Thoracic aorta (tissue), 2 donors: Measurements from ENCODE around the gene GP2. TPM values are rescaled to one million over a fixed set of nuclear protein-coding genes. Genes with fewer than 3 reads are reported as not detected.
"Not testable (repeated sequence)": the region's sequence is repeated elsewhere in the genome, so short reads cannot be mapped to it uniquely, and the experiment has no call there.

ENCODE experiments used
- ATAC-seq: fragments of 150-250 bp; one replicate; pipeline ENCODE4 v1.8.0; 2017; ENCODE audit warnings: low read depth; ENCODE audit not compliant: insufficient number of reproducible peaks, low FRiP score
- DNase-seq: peaks from one replicate; pipeline ENCODE4 v3.0.0-alpha.2; 2020; ENCODE audit warnings: low spot score
- H3K27ac ChIP-seq, 2 donors: fragments of 200-600 bp; sonication (generic); 1 replicate in 1 of 2; 2 replicates in 1 of 2; pipeline ENCODE4 v1.5.1; 2016; ENCODE audit warnings: mild to moderate bottlenecking in 2 of 2, moderate library complexity in 2 of 2
- H3K27me3 ChIP-seq: fragments of 200-600 bp; sonication (generic); replicated peaks from 2 replicates; pipeline ENCODE4 v1.6.0; 2016; ENCODE audit warnings: mild to moderate bottlenecking; ENCODE audit not compliant: insufficient read depth
- H3K36me3 ChIP-seq: fragments of 200-600 bp; sonication (generic); one replicate; pipeline ENCODE4 v1.5.1; 2016
- H3K4me1 ChIP-seq, 2 donors: fragments of 200-600 bp; sonication (generic); 1 replicate in 1 of 2; 2 replicates in 1 of 2; pipeline versions ENCODE4 v1.5.1 to v1.6.0; 2016; ENCODE audit warnings: low read depth in 2 of 2, mild to moderate bottlenecking in 1 of 2; ENCODE audit not compliant: control insufficient read depth in 1 of 2
- H3K4me3 ChIP-seq: fragments of 200-600 bp; sonication (generic); 2 replicates; pipeline ENCODE4 v1.5.1; 2016; ENCODE audit warnings: mild to moderate bottlenecking
- H3K9me3 ChIP-seq: fragments of 200-600 bp; sonication (generic); 2 replicates; pipeline ENCODE4 v1.5.1; 2016
- total RNA-seq, 2 donors: library from RNA; depleted of rRNA; stranded (reverse); fragments of >200 nt; gene quantifications; one replicate each; pipeline versions ENCODE4 v1.1.0 to v1.2.3, GENCODE V29; 2016
- TF ChIP-seq, protein P1 (sequence below): fragments of 200-600 bp; sonication (generic); IDR thresholded peaks from one replicate; pipeline ENCODE4 v1.5.1; 2019; ENCODE audit warnings: antibody characterized with exemption

The GP2 gene
- total RNA-seq, 2 donors from 2014 or later, result 2.6 to 8.7 TPM

DNA sequence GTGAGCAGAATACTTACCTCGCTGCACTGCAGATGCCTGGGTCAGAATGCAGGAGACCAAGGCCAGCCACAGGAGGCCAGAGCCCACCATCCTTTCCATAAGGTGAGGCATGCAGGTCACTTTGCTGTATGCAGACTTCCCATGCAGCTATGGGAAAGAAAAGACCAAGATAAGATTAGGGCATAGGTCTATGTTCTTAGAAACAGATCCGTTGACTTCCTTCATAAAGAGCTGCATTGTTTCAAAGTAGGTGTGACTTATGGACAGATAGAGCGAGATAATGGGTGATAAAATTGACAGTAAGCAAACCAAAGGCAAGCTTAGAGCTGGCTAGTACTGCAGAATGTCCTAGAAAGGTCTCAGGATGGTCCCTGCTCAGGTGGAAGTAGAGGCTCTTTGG, 992 bp downstream of the GP2 start:
- no peak for ATAC-seq

DNA sequence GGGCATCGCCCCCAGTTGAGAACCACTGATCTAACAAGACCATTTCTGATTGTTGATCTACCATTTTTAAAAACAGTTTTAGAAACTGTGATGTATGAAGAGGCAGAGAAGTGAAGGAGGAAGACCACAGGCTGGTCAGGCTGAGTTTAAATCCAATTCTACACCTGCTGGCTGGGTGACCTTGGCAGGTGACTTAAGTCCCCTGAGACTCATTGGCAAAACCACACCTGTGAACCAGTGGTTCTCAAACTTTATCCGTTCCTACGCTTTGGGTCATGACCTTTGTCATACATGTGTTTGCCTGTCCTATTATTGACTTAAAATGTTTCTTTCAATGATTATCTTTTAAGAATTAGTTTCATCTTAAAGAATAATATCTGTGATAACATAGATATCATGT, 2.3 kb downstream of the GP2 start:
- TF ChIP-seq, protein P1, sequence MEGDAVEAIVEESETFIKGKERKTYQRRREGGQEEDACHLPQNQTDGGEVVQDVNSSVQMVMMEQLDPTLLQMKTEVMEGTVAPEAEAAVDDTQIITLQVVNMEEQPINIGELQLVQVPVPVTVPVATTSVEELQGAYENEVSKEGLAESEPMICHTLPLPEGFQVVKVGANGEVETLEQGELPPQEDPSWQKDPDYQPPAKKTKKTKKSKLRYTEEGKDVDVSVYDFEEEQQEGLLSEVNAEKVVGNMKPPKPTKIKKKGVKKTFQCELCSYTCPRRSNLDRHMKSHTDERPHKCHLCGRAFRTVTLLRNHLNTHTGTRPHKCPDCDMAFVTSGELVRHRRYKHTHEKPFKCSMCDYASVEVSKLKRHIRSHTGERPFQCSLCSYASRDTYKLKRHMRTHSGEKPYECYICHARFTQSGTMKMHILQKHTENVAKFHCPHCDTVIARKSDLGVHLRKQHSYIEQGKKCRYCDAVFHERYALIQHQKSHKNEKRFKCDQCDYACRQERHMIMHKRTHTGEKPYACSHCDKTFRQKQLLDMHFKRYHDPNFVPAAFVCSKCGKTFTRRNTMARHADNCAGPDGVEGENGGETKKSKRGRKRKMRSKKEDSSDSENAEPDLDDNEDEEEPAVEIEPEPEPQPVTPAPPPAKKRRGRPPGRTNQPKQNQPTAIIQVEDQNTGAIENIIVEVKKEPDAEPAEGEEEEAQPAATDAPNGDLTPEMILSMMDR, result no peak
- H3K4me3 ChIP-seq, result no peak overlapping the region

More for the DNA sequence above, 992 bp downstream of the GP2 start:
- Histone ChIP-seq H3K4me1 (no peaks in the 10 kb centered on the region), H3K36me3 (no peaks in the 10 kb centered on the region), H3K4me3 (no peak overlapping the region), H3K27me3 (no peaks in the 10 kb centered on the region), H3K27ac (no peak overlapping the region), H3K9me3 (no peaks in the 10 kb centered on the region)
- TF ChIP-seq, protein P1, result no peak
- no peak for DNase-seq

DNA sequence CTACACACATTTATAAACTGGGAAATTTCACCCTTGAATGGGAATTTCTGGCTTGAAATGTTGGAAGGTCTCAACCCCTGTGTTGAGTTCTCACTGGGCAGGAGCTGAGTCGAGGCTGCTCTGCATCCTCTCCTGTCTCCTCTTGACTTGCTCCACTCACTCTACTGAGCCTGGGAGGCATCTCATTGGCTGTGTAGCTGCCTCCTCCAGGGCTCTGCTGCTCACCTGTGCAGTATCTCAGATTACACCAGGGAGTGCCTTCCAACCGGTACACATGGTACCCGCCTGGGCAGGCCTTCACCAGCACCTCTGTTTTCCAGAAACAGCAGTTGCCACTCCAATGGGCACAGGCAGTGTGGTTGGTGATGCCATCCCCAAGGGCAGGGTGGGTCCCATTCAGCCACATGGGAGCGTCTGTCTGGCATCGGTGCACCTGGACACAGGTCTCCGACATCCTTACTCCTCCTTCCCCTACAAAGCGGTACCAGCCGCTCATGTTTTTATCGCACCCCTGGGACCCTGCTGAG, 3.7 kb downstream of the GP2 start:
- Histone ChIP-seq H3K9me3 (no peaks in the 10 kb centered on the region), H3K4me1 (no peaks in the 10 kb centered on the region), H3K4me3 (no peak overlapping the region), H3K36me3 (no peaks in the 10 kb centered on the region), H3K27ac (no peak overlapping the region), H3K27me3 (no peaks in the 10 kb centered on the region)
- no peak for DNase-seq
- no peak for ATAC-seq
- TF ChIP-seq, protein P1, result no peak

More for the DNA sequence above, 2.3 kb downstream of the GP2 start:
- no peaks in the 10 kb centered on the region for H3K27me3 ChIP-seq
- H3K36me3 ChIP-seq, result no peaks in the 10 kb centered on the region
- no peaks in the 10 kb centered on the region for H3K9me3 ChIP-seq
- DNase-seq (no peak), ATAC-seq (no peak)
- no peaks in the 10 kb centered on the region for H3K4me1 ChIP-seq
- no peak overlapping the region for H3K27ac ChIP-seq

DNA sequence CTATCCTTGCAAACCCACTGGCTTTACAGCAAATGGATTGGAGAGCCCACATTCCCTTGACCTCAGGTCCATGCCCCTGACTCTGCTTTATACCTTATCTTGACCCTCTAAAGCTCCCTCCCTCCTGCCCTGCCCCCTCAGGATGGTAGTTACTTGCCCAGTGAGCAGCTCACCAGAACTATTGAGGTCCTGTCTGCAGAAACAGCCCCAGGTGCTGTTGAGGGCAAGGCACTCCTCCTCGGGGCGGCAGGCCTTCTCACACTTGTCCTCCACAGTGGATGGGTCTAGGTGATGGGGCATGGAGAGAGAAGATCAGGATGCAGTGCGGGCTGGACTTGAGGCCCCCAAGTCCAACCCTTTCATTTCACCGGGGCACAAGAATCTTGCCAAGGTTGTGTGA, 4.6 kb downstream of the GP2 start:
- H3K27ac ChIP-seq, result no peak overlapping the region
- H3K27me3 ChIP-seq, result no peaks in the 10 kb centered on the region
- TF ChIP-seq, protein P1, result no peak
- no peaks in the 10 kb centered on the region for H3K36me3 ChIP-seq
- no peak for DNase-seq
- H3K4me1 ChIP-seq, result no peaks in the 10 kb centered on the region
- ATAC-seq, result no peak
- no peak overlapping the region for H3K4me3 ChIP-seq
- no peaks in the 10 kb centered on the region for H3K9me3 ChIP-seq

DNA sequence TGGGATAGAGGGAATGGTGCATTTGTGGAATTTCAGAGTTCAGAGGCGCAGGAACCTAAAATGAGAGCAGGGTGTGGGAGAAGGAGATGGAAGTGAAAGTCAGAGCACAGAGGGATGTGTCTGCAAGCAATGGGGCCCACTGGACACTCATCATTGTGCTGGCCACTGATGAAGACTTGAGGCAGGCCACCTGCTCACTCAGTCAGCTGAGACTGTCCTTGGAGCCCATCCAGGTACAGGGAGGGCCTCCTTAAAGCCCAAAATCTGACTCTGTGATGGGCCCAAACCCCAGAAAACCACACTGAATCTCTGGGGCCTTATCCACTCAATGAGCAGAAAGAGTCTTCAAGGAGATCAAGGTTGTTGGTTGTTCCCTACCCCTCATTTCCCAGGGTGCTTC, 5.6 kb downstream of the GP2 start:
- H3K4me3 ChIP-seq, result no peak overlapping the region

DNA sequence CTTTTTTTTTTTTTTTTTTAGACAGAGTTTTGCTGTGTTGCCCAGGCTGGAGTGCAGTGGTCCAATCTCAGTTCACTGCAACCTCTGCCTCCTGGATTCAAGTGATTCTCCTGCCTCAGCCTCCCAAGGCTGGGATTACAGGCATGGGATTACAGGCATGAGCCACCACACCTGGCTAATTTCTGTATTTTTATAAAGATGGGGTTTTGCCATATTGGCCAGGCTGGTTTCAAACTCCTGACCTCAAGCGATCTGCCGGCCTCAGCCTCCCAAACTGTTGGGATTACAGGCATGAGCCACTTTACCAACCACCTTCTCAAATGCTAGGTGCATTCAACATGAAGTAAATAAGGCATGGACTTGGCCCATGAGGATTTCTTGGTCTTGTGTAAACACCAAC, 6.3 kb downstream of the GP2 start:
- H3K36me3 ChIP-seq, H3K4me1 ChIP-seq, ATAC-seq, H3K4me3 ChIP-seq, H3K27me3 ChIP-seq, H3K9me3 ChIP-seq, H3K27ac ChIP-seq, DNase-seq: not testable (repeated sequence)

More for the DNA sequence above, 5.6 kb downstream of the GP2 start:
- DNase-seq, result no peak
- no peaks in the 10 kb centered on the region for H3K9me3 ChIP-seq
- no peak for ATAC-seq
- no peaks in the 10 kb centered on the region for H3K36me3 ChIP-seq
- H3K4me1 ChIP-seq, result no peaks in the 10 kb centered on the region
- no peaks in the 10 kb centered on the region for H3K27me3 ChIP-seq
- TF ChIP-seq, protein P1, result no peak
- no peak overlapping the region for H3K27ac ChIP-seq
